Neural progenitor cell (in vitro differentiated cells): ENCODE measurements around the gene MFAP3. TPM values are rescaled to one million over a fixed set of nuclear protein-coding genes. Genes with fewer than 3 reads are reported as not detected.

ENCODE experiments used
- DNase-seq: peaks from one replicate; pipeline ENCODE4 v3.0.0-alpha.2; 2016; ENCODE audit warnings: low spot score
- H2AFZ ChIP-seq: fragments of 200-600 bp; sonication (generic); replicated peaks from 2 replicates; pipeline ENCODE4 v1.6.1; 2016; ENCODE audit warnings: antibody characterized with exemption
- H3F3A ChIP-seq: fragments of 200-600 bp; sonication (generic); 2 replicates; pipeline ENCODE4 v1.6.1; 2016; ENCODE audit warnings: antibody characterized with exemption, low read depth
- H3K27ac ChIP-seq: fragments of 200-600 bp; sonication (generic); 2 replicates; pipeline ENCODE4 v1.5.1; 2016; ENCODE audit warnings: mild to moderate bottlenecking
- H3K27me3 ChIP-seq: fragments of 200-600 bp; sonication (generic); 2 replicates; pipeline ENCODE4 v1.6.1; 2016; ENCODE audit warnings: mild to moderate bottlenecking, moderate library complexity
- H3K36me3 ChIP-seq: fragments of 200-600 bp; sonication (generic); 2 replicates; pipeline ENCODE4 v1.5.1; 2016
- H3K4me1 ChIP-seq: fragments of 200-600 bp; sonication (generic); 2 replicates; pipeline ENCODE4 v1.6.1; 2016; ENCODE audit warnings: mixed run types
- H3K4me2 ChIP-seq: fragments of 200-600 bp; sonication (generic); 2 replicates; pipeline ENCODE4 v1.6.1; 2016
- H3K4me3 ChIP-seq: fragments of 200-600 bp; sonication (generic); 2 replicates; pipeline ENCODE4 v1.5.1; 2016
- H3K79me2 ChIP-seq: fragments of 200-600 bp; sonication (generic); 2 replicates; pipeline ENCODE4 v1.6.1; 2016; ENCODE audit warnings: low read depth
- H3K9ac ChIP-seq: fragments of 200-600 bp; sonication (generic); 2 replicates; pipeline ENCODE4 v1.6.1; 2016
- H3K9me3 ChIP-seq: fragments of 200-600 bp; sonication (generic); 2 replicates; pipeline ENCODE4 v1.5.1; 2016; ENCODE audit warnings: low read depth
- H4K20me1 ChIP-seq: fragments of 200-600 bp; sonication (generic); 2 replicates; pipeline ENCODE4 v1.6.1; 2016; ENCODE audit warnings: low read depth
- H3K27ac Mint-ChIP-seq: 3 replicates; pipeline ENCODE4 v1.8.0; 2021; ENCODE audit warnings: mixed read lengths
- H3K27me3 Mint-ChIP-seq: 2 replicates; pipeline ENCODE4 v1.8.0; 2022; ENCODE audit warnings: low read depth, mild to moderate bottlenecking, inconsistent platforms, moderate library complexity, mixed read lengths; ENCODE audit not compliant: insufficient read depth
- H3K36me3 Mint-ChIP-seq: 3 replicates; pipeline ENCODE4 v1.8.0; 2021; ENCODE audit warnings: mixed read lengths
- H3K4me1 Mint-ChIP-seq: 3 replicates; pipeline ENCODE4 v1.8.0; 2021; ENCODE audit warnings: mixed read lengths
- H3K4me3 Mint-ChIP-seq: 3 replicates; pipeline ENCODE4 v1.8.0; 2021; ENCODE audit warnings: mild to moderate bottlenecking, moderate library complexity, mixed read lengths
- H3K9me3 Mint-ChIP-seq: 3 replicates; pipeline ENCODE4 v1.8.0; 2020; ENCODE audit warnings: mixed read lengths
- EZH2 ChIP-seq: fragments of 200-600 bp; sonication (generic); IDR thresholded peaks from 2 replicates; pipeline ENCODE4 v1.6.1; 2017; ENCODE audit warnings: antibody characterized with exemption, mild to moderate bottlenecking, moderate library complexity
- EZH2phosphoT487 ChIP-seq: fragments of 200-600 bp; sonication (generic); IDR thresholded peaks from 2 replicates; pipeline ENCODE4 v1.6.1; 2017; ENCODE audit warnings: antibody characterized with exemption
- total RNA-seq: library from RNA; depleted of rRNA; stranded (reverse); fragments of >200 nt; gene quantifications from 2 replicates; pipeline ENCODE4 v1.2.3, GENCODE V29; 2015; ENCODE audit warnings: low replicate concordance
- TF ChIP-seq, protein P1 (sequence below): fragments of 200-600 bp; sonication (generic); IDR thresholded peaks from 2 replicates; pipeline ENCODE4 v1.5.1; 2017; ENCODE audit warnings: antibody characterized with exemption, mild to moderate bottlenecking

The MFAP3 gene
- total RNA-seq, 1 donor from 2014 or later, result 89.7 TPM

DNA sequence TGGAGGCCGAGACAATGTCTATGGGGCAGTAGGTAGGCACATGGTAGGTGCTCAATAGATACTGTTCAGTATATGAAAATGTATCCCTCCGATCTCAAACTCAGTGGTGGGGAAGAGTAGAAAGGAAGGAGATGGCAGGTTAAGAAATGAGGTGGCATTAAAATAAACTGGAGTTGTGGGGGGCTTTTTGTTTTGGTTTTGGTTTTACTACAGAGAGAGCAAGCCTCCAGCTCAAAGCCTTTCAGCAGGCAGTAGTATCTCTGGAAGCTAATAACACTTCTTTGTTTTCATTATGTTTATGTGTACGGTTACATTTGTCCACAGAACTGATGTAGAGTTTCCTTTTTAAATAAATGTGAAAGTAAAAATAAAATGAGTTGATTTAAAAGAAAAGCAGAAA, 8.6 kb downstream of the MFAP3 start:
- no peaks in the 10 kb centered on the region for H3K27me3 Mint-ChIP-seq
- H3K4me2 ChIP-seq, result no peak overlapping the region
- H3K4me1 ChIP-seq, result no peaks in the 10 kb centered on the region
- H3K4me3 Mint-ChIP-seq, result no peak overlapping the region
- H3K27ac ChIP-seq, result no peak overlapping the region
- no peaks in the 10 kb centered on the region for H3K9me3 Mint-ChIP-seq
- H3K4me3 ChIP-seq, result no peak overlapping the region
- H3K27me3 ChIP-seq, result no peaks in the 10 kb centered on the region
- no peak overlapping the region for H2AFZ ChIP-seq
- no peaks in the 10 kb centered on the region for H3F3A ChIP-seq
- H3K36me3 Mint-ChIP-seq, result peaks cover 4% of the 10 kb centered on the region
- peaks cover 16% of the 10 kb centered on the region for H4K20me1 ChIP-seq
- no peaks in the 10 kb centered on the region for H3K36me3 ChIP-seq
- TF ChIP-seq EZH2phosphoT487 (no peak), EZH2 (no peak)
- TF ChIP-seq, protein P1, sequence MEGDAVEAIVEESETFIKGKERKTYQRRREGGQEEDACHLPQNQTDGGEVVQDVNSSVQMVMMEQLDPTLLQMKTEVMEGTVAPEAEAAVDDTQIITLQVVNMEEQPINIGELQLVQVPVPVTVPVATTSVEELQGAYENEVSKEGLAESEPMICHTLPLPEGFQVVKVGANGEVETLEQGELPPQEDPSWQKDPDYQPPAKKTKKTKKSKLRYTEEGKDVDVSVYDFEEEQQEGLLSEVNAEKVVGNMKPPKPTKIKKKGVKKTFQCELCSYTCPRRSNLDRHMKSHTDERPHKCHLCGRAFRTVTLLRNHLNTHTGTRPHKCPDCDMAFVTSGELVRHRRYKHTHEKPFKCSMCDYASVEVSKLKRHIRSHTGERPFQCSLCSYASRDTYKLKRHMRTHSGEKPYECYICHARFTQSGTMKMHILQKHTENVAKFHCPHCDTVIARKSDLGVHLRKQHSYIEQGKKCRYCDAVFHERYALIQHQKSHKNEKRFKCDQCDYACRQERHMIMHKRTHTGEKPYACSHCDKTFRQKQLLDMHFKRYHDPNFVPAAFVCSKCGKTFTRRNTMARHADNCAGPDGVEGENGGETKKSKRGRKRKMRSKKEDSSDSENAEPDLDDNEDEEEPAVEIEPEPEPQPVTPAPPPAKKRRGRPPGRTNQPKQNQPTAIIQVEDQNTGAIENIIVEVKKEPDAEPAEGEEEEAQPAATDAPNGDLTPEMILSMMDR, result no peak
- H3K9me3 ChIP-seq, result no peaks in the 10 kb centered on the region
- H3K4me1 Mint-ChIP-seq, result no peaks in the 10 kb centered on the region
- H3K79me2 ChIP-seq, result peaks cover 9% of the 10 kb centered on the region
- no peak overlapping the region for H3K9ac ChIP-seq
- H3K27ac Mint-ChIP-seq, result no peak overlapping the region
- DNase-seq, result no peak

DNA sequence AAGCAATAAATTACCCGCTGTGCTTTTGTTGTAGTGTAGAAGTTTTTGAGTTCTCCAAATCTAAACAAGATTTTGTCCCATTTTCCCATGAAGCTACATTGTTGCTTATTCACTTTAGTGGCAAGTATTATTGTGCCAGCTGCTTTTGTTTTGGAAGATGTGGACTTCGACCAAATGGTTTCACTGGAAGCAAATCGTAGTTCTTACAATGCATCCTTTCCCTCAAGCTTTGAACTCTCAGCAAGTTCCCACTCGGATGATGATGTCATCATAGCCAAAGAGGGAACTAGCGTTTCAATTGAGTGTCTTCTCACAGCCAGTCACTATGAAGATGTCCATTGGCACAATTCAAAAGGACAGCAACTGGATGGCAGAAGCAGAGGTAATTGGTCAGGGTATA, 10.9 kb downstream of the MFAP3 start:
- no peak overlapping the region for H3K4me3 ChIP-seq
- no peak overlapping the region for H3K27ac Mint-ChIP-seq
- H3K4me1 Mint-ChIP-seq, result no peaks in the 10 kb centered on the region
- peaks cover 9% of the 10 kb centered on the region for H4K20me1 ChIP-seq
- no peaks in the 10 kb centered on the region for H3F3A ChIP-seq
- H3K36me3 Mint-ChIP-seq, result peaks cover 14% of the 10 kb centered on the region
- H3K36me3 ChIP-seq, result no peaks in the 10 kb centered on the region
- peaks cover 9% of the 10 kb centered on the region for H3K79me2 ChIP-seq
- H3K4me1 ChIP-seq, result no peaks in the 10 kb centered on the region
- no peaks in the 10 kb centered on the region for H3K9me3 ChIP-seq
- no peak overlapping the region for H3K9ac ChIP-seq
- no peaks in the 10 kb centered on the region for H3K9me3 Mint-ChIP-seq
- H2AFZ ChIP-seq, result no peak overlapping the region
- no peaks in the 10 kb centered on the region for H3K27me3 ChIP-seq
- H3K4me3 Mint-ChIP-seq, result no peak overlapping the region
- H3K27ac ChIP-seq, result no peak overlapping the region
- no peak for TF ChIP-seq EZH2
- TF ChIP-seq, protein P1, result no peak
- no peak for TF ChIP-seq EZH2phosphoT487
- H3K27me3 Mint-ChIP-seq, result no peaks in the 10 kb centered on the region
- H3K4me2 ChIP-seq, result no peak overlapping the region
- DNase-seq, result no peak

DNA sequence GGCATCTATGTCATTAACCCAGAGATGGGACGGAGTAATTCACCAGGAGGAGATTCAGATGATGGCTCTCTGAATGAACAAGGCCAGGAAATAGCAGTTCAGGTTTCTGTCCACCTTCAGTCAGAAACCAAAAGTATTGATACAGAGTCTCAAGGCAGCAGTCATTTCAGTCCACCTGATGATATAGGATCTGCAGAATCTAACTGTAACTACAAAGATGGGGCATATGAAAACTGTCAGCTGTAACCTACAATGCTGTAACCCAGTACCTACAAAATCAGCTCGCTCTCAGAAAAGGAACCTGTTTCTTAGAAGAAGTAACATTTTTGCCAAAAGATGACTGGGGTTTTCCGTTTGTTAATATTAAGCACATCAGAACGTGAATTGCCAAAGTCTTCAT, 14.7 kb downstream of the MFAP3 start:
- Histone ChIP-seq H3K9ac (no peak overlapping the region), H3F3A (peaks cover 3% of the 10 kb centered on the region), H3K27ac (no peak overlapping the region), H3K4me2 (no peak overlapping the region), H3K4me3 (no peak overlapping the region), H3K36me3 (no peaks in the 10 kb centered on the region), H3K4me1 (peaks cover under 1% of the 10 kb centered on the region), H3K79me2 (peaks cover 6% of the 10 kb centered on the region), H3K27me3 (no peaks in the 10 kb centered on the region), H2AFZ (no peak overlapping the region), H4K20me1 (peaks cover 12% of the 10 kb centered on the region), H3K9me3 (no peaks in the 10 kb centered on the region)
- TF ChIP-seq, protein P1, result no peak
- no peak for TF ChIP-seq EZH2phosphoT487
- peaks cover 17% of the 10 kb centered on the region for H3K36me3 Mint-ChIP-seq
- H3K27ac Mint-ChIP-seq, result no peak overlapping the region
- no peaks in the 10 kb centered on the region for H3K9me3 Mint-ChIP-seq
- no peak overlapping the region for H3K4me3 Mint-ChIP-seq
- DNase-seq, result no peak
- H3K27me3 Mint-ChIP-seq, result no peaks in the 10 kb centered on the region
- H3K4me1 Mint-ChIP-seq, result peaks cover 2% of the 10 kb centered on the region
